Keratinocyte (primary cell): ENCODE data around the gene ADGRB3.

Experiments
- CTCF ChIP-seq, 3 experiments: IDR thresholded peaks in 1 of 3; conservative IDR thresholded peaks in 1 of 3; optimal IDR thresholded peaks in 1 of 3; 2 replicates in 2 of 3; 3 replicates in 1 of 3; pipeline versions ENCODE3 to v1.5.1; 2011; ENCODE audit warnings: low read length in 3 of 3, mild to moderate bottlenecking in 3 of 3, moderate library complexity in 2 of 3, control low read depth in 1 of 3, inconsistent platforms in 1 of 3; ENCODE audit not compliant: insufficient read depth in 2 of 3; ENCODE audit errors: extremely low read depth in 1 of 3
- EZH2 ChIP-seq: IDR thresholded peaks from one replicate; pipeline ENCODE4 v1.6.1; 2012; ENCODE audit warnings: inconsistent platforms, mild to moderate bottlenecking, low read length, moderate library complexity

- no peak for TF ChIP-seq CTCF (optimal IDR thresholded peaks at IDR 0.05 in 1 of 3, IDR thresholded peaks at IDR 0.05 in 1 of 3, conservative IDR thresholded peaks at IDR 0.05 in 1 of 3; ENCODE audit: extremely low read depth in 1 of 3, insufficient read depth in 2 of 3, low read length in 3 of 3)
- TF ChIP-seq EZH2: no peak
These were observed 546.9 kb downstream of the ADGRB3 start for GRCh38 chr6:69181964-69182363.
